GM19324 (cell line): ENCODE data around the gene RNF207.

ENCODE experiments used
- ATAC-seq: cut with Tn5 transposase; IDR thresholded peaks from one replicate; pipeline ENCODE4 v1.9.1; 2021; ENCODE audit warnings: mild to moderate bottlenecking, moderate library complexity; ENCODE audit not compliant: unreplicated experiment, low FRiP score

RNF207 gene

GRCh38 chr1:6205849-6206519 lies at the start of gene RNF207:
Gene RNF207, plus strand, starts transcription at chr1:6206119. Its CDS starts 417 bp downstream, at chr1:6206536.
- ATAC-seq, result peak; percentile 57

GRCh38 chr1:6157132-6157527 lies 48.8 kb upstream of the RNF207 start:
- no peak for ATAC-seq

- no peak for ATAC-seq
Measured at GRCh38 chr1:6157528-6158174, 48.3 kb upstream of the RNF207 start.

GRCh38 chr1:6158181-6158580 lies 47.7 kb upstream of the RNF207 start:
- ATAC-seq, result no peak

- ATAC-seq, result no peak
Measured at GRCh38 chr1:6162341-6162740, 43.6 kb upstream of the RNF207 start.

- no peak for ATAC-seq
Measured at GRCh38 chr1:6162773-6163172, 43.1 kb upstream of the RNF207 start.

- ATAC-seq, result no peak
Measured at GRCh38 chr1:6163191-6163972, 42.5 kb upstream of the RNF207 start.

- no peak for ATAC-seq
Measured at GRCh38 chr1:6163973-6164617, 41.8 kb upstream of the RNF207 start.

- no peak for ATAC-seq
Measured at GRCh38 chr1:6165027-6165426, 40.9 kb upstream of the RNF207 start.

- no peak for ATAC-seq
Measured at GRCh38 chr1:6165441-6165985, 40.4 kb upstream of the RNF207 start.

- no peak for ATAC-seq
Measured at GRCh38 chr1:6166221-6166620, 39.7 kb upstream of the RNF207 start.

- ATAC-seq, result no peak
Measured at GRCh38 chr1:6166655-6167390, 39.1 kb upstream of the RNF207 start.

- ATAC-seq, result no peak
Measured at GRCh38 chr1:6167391-6168303, 38.3 kb upstream of the RNF207 start.

GRCh38 chr1:6168947-6169586 lies 36.9 kb upstream of the RNF207 start:
- ATAC-seq, result no peak

- no peak for ATAC-seq
Measured at GRCh38 chr1:6170116-6170741, 35.7 kb upstream of the RNF207 start.

- no peak for ATAC-seq
Measured at GRCh38 chr1:6170742-6171201, 35.1 kb upstream of the RNF207 start.

GRCh38 chr1:6171548-6172124 lies 34.3 kb upstream of the RNF207 start:
- ATAC-seq, result no peak

- ATAC-seq, result no peak
Measured at GRCh38 chr1:6172549-6172948, 33.4 kb upstream of the RNF207 start.
